ENCODE data around the gene MEGF11. TPM values are rescaled to one million over a fixed set of nuclear protein-coding genes. Genes with fewer than 3 reads are reported as not detected.

Gene MEGF11
- total RNA-seq, 1 experiment from 2014 or later, result 1.2 TPM

DNA sequence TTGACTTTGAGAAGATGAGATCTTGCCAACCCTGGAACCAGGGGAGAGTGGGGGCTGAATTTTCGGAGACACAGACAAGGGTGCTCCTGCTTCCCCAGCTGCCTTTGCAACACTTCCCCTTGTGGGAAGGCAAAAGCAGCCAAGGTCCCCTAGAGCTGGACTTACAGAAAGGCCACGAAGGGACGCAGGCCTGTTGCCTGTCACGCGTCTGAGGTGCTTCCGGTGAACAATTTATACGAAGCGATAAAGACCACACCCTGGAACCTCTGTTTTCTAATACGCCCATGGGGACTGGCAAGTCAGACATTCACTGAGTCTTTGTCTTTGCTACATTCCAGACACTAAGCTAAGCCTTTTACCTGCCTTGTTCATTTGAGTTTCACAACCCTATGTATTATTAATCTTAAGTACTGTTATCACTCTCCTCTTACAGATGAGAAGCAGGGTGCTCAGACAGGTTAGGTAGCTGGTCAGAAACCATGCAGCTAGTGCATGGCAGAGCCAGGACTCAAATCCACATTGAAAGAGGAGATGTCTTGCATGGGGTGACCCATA is 13.2 kb downstream of the MEGF11 start:
- Mint-ChIP-seq H3K36me3 (ENCODE audit: insufficient read depth in 1 of 3, low read depth in 3 of 3) (no peaks in the 10 kb centered on the region; a peak in 1 of 7 replicates), H3K9me3 (no peaks in the 10 kb centered on the region), H3K27ac (peak overlapping the region in 1 of 3 experiments; percentile 51; a peak in 2 of 7 replicates), H3K27me3 (ENCODE audit: low read depth) (peaks cover 20% of the 10 kb centered on the region), H3K4me3 (no peak overlapping the region), H3K4me1 (peaks cover 9 to 10% of the 10 kb centered on the region in 2 experiments)
- Histone ChIP-seq H3K23ac (ENCODE audit: insufficient read length, low read depth, low read length) (no peak overlapping the region), H4K91ac (ENCODE audit: insufficient read length, low read depth, low read length) (no peak overlapping the region), H2BK5ac (ENCODE audit: insufficient read length, low read length) (no peak overlapping the region), H3K14ac (ENCODE audit: insufficient read depth, low read length) (no peak overlapping the region), H3K4ac (ENCODE audit: low read depth, low read length) (no peak overlapping the region), H4K20me1 (ENCODE audit: control insufficient read depth, insufficient read depth, insufficient read length) (no peaks in the 10 kb centered on the region), H2AK5ac (ENCODE audit: insufficient read length, low read length) (no peak overlapping the region), H2BK20ac (ENCODE audit: low read depth, low read length, poor library complexity, severe bottlenecking) (no peak overlapping the region), H2BK12ac (ENCODE audit: insufficient read length, low read depth, low read length) (no peak overlapping the region), H3K27me3 (ENCODE audit: insufficient read depth, low read length) (no peaks in the 10 kb centered on the region), H3K23me2 (ENCODE audit: insufficient read length, low read depth, low read length, poor library complexity, severe bottlenecking) (no peaks in the 10 kb centered on the region), H3K9me3 (ENCODE audit: control insufficient read depth, low read depth, low read length) (no peaks in the 10 kb centered on the region), H3K27ac (ENCODE audit: insufficient read length, low read depth, low read length) (no peak overlapping the region), H2BK120ac (ENCODE audit: low read depth, low read length, poor library complexity, severe bottlenecking) (no peak overlapping the region), H3K4me2 (ENCODE audit: insufficient read depth, insufficient read length, low read length) (no peak overlapping the region), H2AFZ (ENCODE audit: low read length) (no peak overlapping the region), H4K5ac (ENCODE audit: insufficient read length, low read depth, low read length) (no peak overlapping the region), H3T11ph (ENCODE audit: low read length) (no peak overlapping the region), H3K56ac (ENCODE audit: insufficient read length, low read depth, low read length) (no peak overlapping the region), H3K4me1 (ENCODE audit: insufficient read depth, low read length) (no peaks in the 10 kb centered on the region), H3K79me1 (ENCODE audit: insufficient read depth, low read depth, low read length, poor library complexity, severe bottlenecking) (no peaks in the 10 kb centered on the region), H3K9ac (ENCODE audit: extremely low read depth, insufficient read length, low read length) (no peak overlapping the region), H3K79me2 (ENCODE audit: insufficient read depth, low read length) (no peaks in the 10 kb centered on the region), H4K8ac (replicated peaks; ENCODE audit: insufficient read length, low read depth, low read length) (no peak overlapping the region), H3K18ac (ENCODE audit: insufficient read length, low read depth, low read length) (no peak overlapping the region), H2BK15ac (ENCODE audit: low read depth, low read length) (no peak overlapping the region)
- no CpG with 5 or more reads among the region's 9 CpGs for WGBS (ENCODE audit: extremely low coverage, insufficient read length, low lambda C conversion rate)
- no peak for DNase-seq
- TF ChIP-seq, protein P1, sequence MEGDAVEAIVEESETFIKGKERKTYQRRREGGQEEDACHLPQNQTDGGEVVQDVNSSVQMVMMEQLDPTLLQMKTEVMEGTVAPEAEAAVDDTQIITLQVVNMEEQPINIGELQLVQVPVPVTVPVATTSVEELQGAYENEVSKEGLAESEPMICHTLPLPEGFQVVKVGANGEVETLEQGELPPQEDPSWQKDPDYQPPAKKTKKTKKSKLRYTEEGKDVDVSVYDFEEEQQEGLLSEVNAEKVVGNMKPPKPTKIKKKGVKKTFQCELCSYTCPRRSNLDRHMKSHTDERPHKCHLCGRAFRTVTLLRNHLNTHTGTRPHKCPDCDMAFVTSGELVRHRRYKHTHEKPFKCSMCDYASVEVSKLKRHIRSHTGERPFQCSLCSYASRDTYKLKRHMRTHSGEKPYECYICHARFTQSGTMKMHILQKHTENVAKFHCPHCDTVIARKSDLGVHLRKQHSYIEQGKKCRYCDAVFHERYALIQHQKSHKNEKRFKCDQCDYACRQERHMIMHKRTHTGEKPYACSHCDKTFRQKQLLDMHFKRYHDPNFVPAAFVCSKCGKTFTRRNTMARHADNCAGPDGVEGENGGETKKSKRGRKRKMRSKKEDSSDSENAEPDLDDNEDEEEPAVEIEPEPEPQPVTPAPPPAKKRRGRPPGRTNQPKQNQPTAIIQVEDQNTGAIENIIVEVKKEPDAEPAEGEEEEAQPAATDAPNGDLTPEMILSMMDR (conservative IDR thresholded peaks at IDR 0.05), result no peak
